Astrocyte (in vitro differentiated cells and primary cell): ENCODE measurements around the gene UGT1A10.

ENCODE experiments used
- CTCF ChIP-seq: IDR thresholded peaks from 2 replicates; pipeline ENCODE4 v1.5.1; 2011; ENCODE audit warnings: low read depth, mild to moderate bottlenecking, inconsistent platforms, low read length, moderate library complexity; ENCODE audit not compliant: insufficient read depth
- EZH2 ChIP-seq: IDR thresholded peaks from 2 replicates; pipeline ENCODE4 v1.6.1; 2012; ENCODE audit warnings: mild to moderate bottlenecking, low read length, inconsistent platforms; ENCODE audit not compliant: insufficient read depth

DNA sequence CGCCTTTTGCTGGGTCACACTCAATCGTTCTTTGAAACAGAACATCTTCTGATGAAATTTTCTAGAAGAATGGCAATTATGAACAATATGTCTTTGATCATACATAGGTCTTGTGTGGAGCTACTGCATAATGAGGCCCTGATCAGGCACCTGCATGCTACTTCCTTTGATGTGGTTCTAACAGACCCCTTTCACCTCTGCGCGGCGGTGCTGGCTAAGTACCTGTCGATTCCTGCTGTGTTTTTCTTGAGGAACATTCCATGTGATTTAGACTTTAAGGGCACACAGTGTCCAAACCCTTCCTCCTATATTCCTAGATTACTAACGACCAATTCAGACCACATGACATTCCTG lies 77.0 kb downstream of the UGT1A10 start:
- TF ChIP-seq CTCF (no peak), EZH2 (no peak)
